Measurements from ENCODE around the gene SH3RF1. TPM values are rescaled to one million over a fixed set of nuclear protein-coding genes. Genes with fewer than 3 reads are reported as not detected.

Gene SH3RF1
- total and polyA plus RNA-seq, 2 of the 13 experiments (the other 11 are each of a cell fraction or from before 2014, with no cell fraction given) = 3.1 to 3.2 TPM

DNA sequence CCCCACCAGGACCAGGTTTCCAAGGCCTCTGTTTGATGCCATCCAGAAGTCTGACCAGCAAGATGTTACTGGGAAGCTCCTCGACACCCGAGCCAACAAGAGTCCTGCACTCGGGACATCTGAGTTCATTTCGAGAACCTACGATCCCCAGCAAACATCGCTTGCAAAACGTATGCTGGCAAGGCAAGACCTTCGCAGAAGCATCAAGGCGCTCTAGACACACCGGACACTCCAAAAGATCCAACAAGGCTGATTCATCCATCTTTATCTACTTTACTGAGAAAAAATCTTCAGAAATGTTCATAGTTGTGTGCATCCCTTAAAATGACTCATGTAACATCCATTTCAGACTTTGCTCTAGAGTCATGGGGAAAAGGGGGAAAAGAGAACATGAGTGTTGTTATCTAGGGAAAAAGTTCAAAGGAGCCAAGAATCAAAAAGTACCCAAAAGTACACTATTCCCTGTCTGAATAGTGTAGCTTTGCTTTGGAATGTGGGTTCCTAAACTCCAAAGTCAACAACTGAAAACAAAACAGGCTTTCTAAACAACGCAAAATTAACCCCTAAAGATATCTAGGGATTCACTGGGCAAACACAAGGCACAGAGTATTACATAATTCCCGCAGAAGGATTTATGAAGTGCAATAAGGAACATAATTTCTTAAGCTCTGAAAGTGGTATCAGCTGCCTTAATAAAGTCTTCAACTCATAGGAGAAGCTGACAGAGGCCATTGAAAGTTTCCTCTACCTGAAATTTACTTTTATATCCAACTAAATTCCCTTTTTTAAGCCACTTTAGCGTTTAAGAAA, 1.6 kb downstream of the SH3RF1 start (continued):
- TF ChIP-seq, protein P1, sequence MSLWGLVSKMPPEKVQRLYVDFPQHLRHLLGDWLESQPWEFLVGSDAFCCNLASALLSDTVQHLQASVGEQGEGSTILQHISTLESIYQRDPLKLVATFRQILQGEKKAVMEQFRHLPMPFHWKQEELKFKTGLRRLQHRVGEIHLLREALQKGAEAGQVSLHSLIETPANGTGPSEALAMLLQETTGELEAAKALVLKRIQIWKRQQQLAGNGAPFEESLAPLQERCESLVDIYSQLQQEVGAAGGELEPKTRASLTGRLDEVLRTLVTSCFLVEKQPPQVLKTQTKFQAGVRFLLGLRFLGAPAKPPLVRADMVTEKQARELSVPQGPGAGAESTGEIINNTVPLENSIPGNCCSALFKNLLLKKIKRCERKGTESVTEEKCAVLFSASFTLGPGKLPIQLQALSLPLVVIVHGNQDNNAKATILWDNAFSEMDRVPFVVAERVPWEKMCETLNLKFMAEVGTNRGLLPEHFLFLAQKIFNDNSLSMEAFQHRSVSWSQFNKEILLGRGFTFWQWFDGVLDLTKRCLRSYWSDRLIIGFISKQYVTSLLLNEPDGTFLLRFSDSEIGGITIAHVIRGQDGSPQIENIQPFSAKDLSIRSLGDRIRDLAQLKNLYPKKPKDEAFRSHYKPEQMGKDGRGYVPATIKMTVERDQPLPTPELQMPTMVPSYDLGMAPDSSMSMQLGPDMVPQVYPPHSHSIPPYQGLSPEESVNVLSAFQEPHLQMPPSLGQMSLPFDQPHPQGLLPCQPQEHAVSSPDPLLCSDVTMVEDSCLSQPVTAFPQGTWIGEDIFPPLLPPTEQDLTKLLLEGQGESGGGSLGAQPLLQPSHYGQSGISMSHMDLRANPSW (CRISPR knock-in tag; IDR thresholded peaks at IDR 0.05; ENCODE audit: borderline replicate concordance) = no peak
- no peak for TF ChIP-seq KAT7 (CRISPR knock-in tag; IDR thresholded peaks at IDR 0.05; ENCODE audit: borderline replicate concordance)
- TF ChIP-seq ZNF772 (CRISPR knock-in tag; IDR thresholded peaks at IDR 0.05) = no peak
- TF ChIP-seq CAMTA2 (CRISPR knock-in tag; IDR thresholded peaks at IDR 0.05; ENCODE audit: borderline replicate concordance) = no peak
- TF ChIP-seq NFKBIZ (CRISPR knock-in tag; IDR thresholded peaks at IDR 0.05) = no peak
- TF ChIP-seq SKI (IDR thresholded peaks at IDR 0.05; ENCODE audit: partially characterized antibody) = no peak
- TF ChIP-seq, protein P2, sequence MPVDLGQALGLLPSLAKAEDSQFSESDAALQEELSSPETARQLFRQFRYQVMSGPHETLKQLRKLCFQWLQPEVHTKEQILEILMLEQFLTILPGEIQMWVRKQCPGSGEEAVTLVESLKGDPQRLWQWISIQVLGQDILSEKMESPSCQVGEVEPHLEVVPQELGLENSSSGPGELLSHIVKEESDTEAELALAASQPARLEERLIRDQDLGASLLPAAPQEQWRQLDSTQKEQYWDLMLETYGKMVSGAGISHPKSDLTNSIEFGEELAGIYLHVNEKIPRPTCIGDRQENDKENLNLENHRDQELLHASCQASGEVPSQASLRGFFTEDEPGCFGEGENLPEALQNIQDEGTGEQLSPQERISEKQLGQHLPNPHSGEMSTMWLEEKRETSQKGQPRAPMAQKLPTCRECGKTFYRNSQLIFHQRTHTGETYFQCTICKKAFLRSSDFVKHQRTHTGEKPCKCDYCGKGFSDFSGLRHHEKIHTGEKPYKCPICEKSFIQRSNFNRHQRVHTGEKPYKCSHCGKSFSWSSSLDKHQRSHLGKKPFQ (CRISPR knock-in tag; IDR thresholded peaks at IDR 0.05; ENCODE audit: insufficient replicate concordance) = no peak
- TF ChIP-seq, protein P3, sequence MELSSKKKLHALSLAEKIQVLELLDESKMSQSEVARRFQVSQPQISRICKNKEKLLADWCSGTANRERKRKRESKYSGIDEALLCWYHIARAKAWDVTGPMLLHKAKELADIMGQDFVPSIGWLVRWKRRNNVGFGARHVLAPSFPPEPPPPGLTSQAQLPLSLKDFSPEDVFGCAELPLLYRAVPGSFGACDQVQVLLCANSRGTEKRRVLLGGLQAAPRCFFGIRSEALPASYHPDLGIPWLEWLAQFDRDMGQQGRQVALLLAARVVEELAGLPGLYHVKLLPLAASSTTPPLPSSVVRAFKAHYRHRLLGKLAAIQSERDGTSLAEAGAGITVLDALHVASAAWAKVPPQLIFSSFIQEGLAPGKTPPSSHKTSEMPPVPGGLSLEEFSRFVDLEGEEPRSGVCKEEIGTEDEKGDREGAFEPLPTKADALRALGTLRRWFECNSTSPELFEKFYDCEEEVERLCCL (CRISPR knock-in tag; IDR thresholded peaks at IDR 0.05; ENCODE audit: borderline replicate concordance) = no peak
- TF ChIP-seq TEAD2 (CRISPR knock-in tag; IDR thresholded peaks at IDR 0.05) = no peak
- TF ChIP-seq PAX8 (CRISPR knock-in tag; IDR thresholded peaks at IDR 0.05; ENCODE audit: borderline replicate concordance) = no peak

All from HepG2 (cell line).